Osteocyte (in vitro differentiated cells): ENCODE measurements around the gene CD72. TPM values are rescaled to one million over a fixed set of nuclear protein-coding genes. Genes with fewer than 3 reads are reported as not detected.

ENCODE experiments used
- DNase-seq: peaks from one replicate; pipeline ENCODE4 v3.0.0; 2021; ENCODE audit warnings: mixed read lengths; ENCODE audit not compliant: unreplicated experiment; ENCODE audit errors: extremely low spot score
- H3K27ac Mint-ChIP-seq: one replicate; pipeline ENCODE4 v1.8.0; 2021; ENCODE audit warnings: mild to moderate bottlenecking, mixed read lengths; ENCODE audit not compliant: unreplicated experiment
- H3K27me3 Mint-ChIP-seq: one replicate; pipeline ENCODE4 v1.8.0; 2021; ENCODE audit warnings: mixed read lengths; ENCODE audit not compliant: unreplicated experiment
- H3K36me3 Mint-ChIP-seq: one replicate; pipeline ENCODE4 v1.8.0; 2021; ENCODE audit warnings: mixed read lengths; ENCODE audit not compliant: unreplicated experiment
- H3K4me1 Mint-ChIP-seq: one replicate; pipeline ENCODE4 v1.8.0; 2021; ENCODE audit warnings: mixed read lengths; ENCODE audit not compliant: unreplicated experiment
- H3K4me3 Mint-ChIP-seq: one replicate; pipeline ENCODE4 v1.8.0; 2021; ENCODE audit warnings: mild to moderate bottlenecking, moderate library complexity, mixed read lengths; ENCODE audit not compliant: unreplicated experiment
- H3K9me3 Mint-ChIP-seq: one replicate; pipeline ENCODE4 v1.8.0; 2021; ENCODE audit warnings: mixed read lengths; ENCODE audit not compliant: unreplicated experiment
- CTCF ChIP-seq: fragments of 200-600 bp; sonication (generic); IDR thresholded peaks from 2 replicates; pipeline ENCODE4 v1.5.0; 2021; ENCODE audit warnings: antibody characterized with exemption, mild to moderate bottlenecking, moderate library complexity
- total RNA-seq: library from RNA; stranded (reverse); gene quantifications from 2 replicates; pipeline ENCODE4 v1.2.1, GENCODE V29; 2021

CD72 gene
- total RNA-seq, 1 donor from 2014 or later: 0.91 TPM

- Mint-ChIP-seq H3K27me3 (no peaks in the 10 kb centered on the region), H3K36me3 (peaks cover 11% of the 10 kb centered on the region), H3K27ac (peak overlapping the region; percentile 56), H3K9me3 (no peaks in the 10 kb centered on the region), H3K4me3 (peak overlapping the region; percentile 77), H3K4me1 (peaks cover 26% of the 10 kb centered on the region)
- no peak for DNase-seq
- no peak for TF ChIP-seq CTCF
These were observed 12.1 kb downstream of the CD72 start for GRCh38 chr9:35606138-35606504.

GRCh38 chr9:35605351-35606137 lies 12.7 kb downstream of the CD72 start:
- H3K4me1 Mint-ChIP-seq: peaks cover 26% of the 10 kb centered on the region
- H3K4me3 Mint-ChIP-seq: peak overlapping the region; percentile 77
- peaks cover 10% of the 10 kb centered on the region for H3K36me3 Mint-ChIP-seq
- TF ChIP-seq CTCF: no peak
- no peaks in the 10 kb centered on the region for H3K27me3 Mint-ChIP-seq
- H3K27ac Mint-ChIP-seq: peak overlapping the region; percentile 56
- no peaks in the 10 kb centered on the region for H3K9me3 Mint-ChIP-seq
- DNase-seq: no peak

GRCh38 chr9:35604578-35605350 lies 13.4 kb downstream of the CD72 start, which contains the start of gene TESK1:
TSS of gene TESK1 (plus strand) at chr9:35605262. CDS start at chr9:35605620, 358 bp downstream.
- H3K36me3 Mint-ChIP-seq: peaks cover 10% of the 10 kb centered on the region
- no peaks in the 10 kb centered on the region for H3K27me3 Mint-ChIP-seq
- no peak for TF ChIP-seq CTCF
- peak within 1 kb of the TSS; percentile 99 for H3K27ac Mint-ChIP-seq
- no peak for DNase-seq
- H3K9me3 Mint-ChIP-seq: no peaks in the 10 kb centered on the region
- H3K4me3 Mint-ChIP-seq: peak within 1 kb of the TSS; percentile 97
- H3K4me1 Mint-ChIP-seq: peaks cover 26% of the 10 kb centered on the region

GRCh38 chr9:35603986-35604577 lies 14.1 kb downstream of the CD72 start:
- Mint-ChIP-seq H3K4me1 (peaks cover 26% of the 10 kb centered on the region), H3K27me3 (no peaks in the 10 kb centered on the region), H3K27ac (peak overlapping the region; percentile 99), H3K9me3 (no peaks in the 10 kb centered on the region), H3K36me3 (peaks cover 10% of the 10 kb centered on the region), H3K4me3 (peak overlapping the region; percentile 97)
- peak; percentile 95 for TF ChIP-seq CTCF
- DNase-seq: peak; percentile 100
